ENCODE measurements around the gene COMP.

COMP gene

GRCh38 chr19:18751571-18751970, 39.5 kb downstream of the COMP start:
- H3K27me3 ChIP-seq (ENCODE audit: low read length) = no peaks in the 10 kb centered on the region
- H3K27ac ChIP-seq (ENCODE audit: low read depth, low read length) = no peak overlapping the region
- no peak overlapping the region for H3K4me2 ChIP-seq (ENCODE audit: low read depth, low read length, poor library complexity, severe bottlenecking)
- no peak overlapping the region for H3K4me3 ChIP-seq (ENCODE audit: insufficient read depth, low read length, poor library complexity, severe bottlenecking)
- no peaks in the 10 kb centered on the region for H3K79me2 ChIP-seq (ENCODE audit: insufficient read depth, low read length)
- H3K9me3 ChIP-seq (ENCODE audit: insufficient read depth, low read length) = no peaks in the 10 kb centered on the region
- no peak overlapping the region for H2AFZ ChIP-seq (ENCODE audit: low read depth, low read length, severe bottlenecking)
- H3K9ac ChIP-seq (ENCODE audit: low read length) = no peak overlapping the region
- no peaks in the 10 kb centered on the region for H3F3A ChIP-seq (ENCODE audit: insufficient read depth)
- no peaks in the 10 kb centered on the region for H4K20me1 ChIP-seq (ENCODE audit: low read depth, low read length)
- no peaks in the 10 kb centered on the region for H3K36me3 ChIP-seq (ENCODE audit: low read length)
- no peaks in the 10 kb centered on the region for H3K9me2 ChIP-seq (replicated peaks; ENCODE audit: insufficient read depth, low read length)
- TF ChIP-seq EZH2phosphoT487 (conservative IDR thresholded peaks at IDR 0.05; ENCODE audit: low read length) (no peak), CTCF (IDR thresholded peaks at IDR 0.05; ENCODE audit: insufficient read depth, low read length, poor library complexity, severe bottlenecking) (no peak)

- H2AFZ ChIP-seq (ENCODE audit: low read depth, low read length, severe bottlenecking) = no peak overlapping the region
- no peak overlapping the region for H3K27ac ChIP-seq (ENCODE audit: low read depth, low read length)
- H3K9me2 ChIP-seq (replicated peaks; ENCODE audit: insufficient read depth, low read length) = no peaks in the 10 kb centered on the region
- no peak overlapping the region for H3K9ac ChIP-seq (ENCODE audit: low read length)
- H3K9me3 ChIP-seq (ENCODE audit: insufficient read depth, low read length) = no peaks in the 10 kb centered on the region
- no peak overlapping the region for H3K4me3 ChIP-seq (ENCODE audit: insufficient read depth, low read length, poor library complexity, severe bottlenecking)
- no peak overlapping the region for H3K4me2 ChIP-seq (ENCODE audit: low read depth, low read length, poor library complexity, severe bottlenecking)
- no peaks in the 10 kb centered on the region for H3K36me3 ChIP-seq (ENCODE audit: low read length)
- H3K79me2 ChIP-seq (ENCODE audit: insufficient read depth, low read length) = no peaks in the 10 kb centered on the region
- TF ChIP-seq EZH2phosphoT487 (conservative IDR thresholded peaks at IDR 0.05; ENCODE audit: low read length) = no peak
- TF ChIP-seq CTCF (IDR thresholded peaks at IDR 0.05; ENCODE audit: insufficient read depth, low read length, poor library complexity, severe bottlenecking) = no peak
- no peaks in the 10 kb centered on the region for H3F3A ChIP-seq (ENCODE audit: insufficient read depth)
- no peaks in the 10 kb centered on the region for H4K20me1 ChIP-seq (ENCODE audit: low read depth, low read length)
- H3K27me3 ChIP-seq (ENCODE audit: low read length) = no peaks in the 10 kb centered on the region
These were observed 40.7 kb downstream of the COMP start for GRCh38 chr19:18750295-18750970.

GRCh38 chr19:18749362-18750231, 41.5 kb downstream of the COMP start:
- TF ChIP-seq CTCF (IDR thresholded peaks at IDR 0.05; ENCODE audit: insufficient read depth, low read length, poor library complexity, severe bottlenecking) (no peak), EZH2phosphoT487 (conservative IDR thresholded peaks at IDR 0.05; ENCODE audit: low read length) (no peak)
- H3K27me3 ChIP-seq (ENCODE audit: low read length) = no peaks in the 10 kb centered on the region
- H3K4me2 ChIP-seq (ENCODE audit: low read depth, low read length, poor library complexity, severe bottlenecking) = no peak overlapping the region
- no peak overlapping the region for H3K27ac ChIP-seq (ENCODE audit: low read depth, low read length)
- no peaks in the 10 kb centered on the region for H4K20me1 ChIP-seq (ENCODE audit: low read depth, low read length)
- no peak overlapping the region for H3K4me3 ChIP-seq (ENCODE audit: insufficient read depth, low read length, poor library complexity, severe bottlenecking)
- H3K9me2 ChIP-seq (replicated peaks; ENCODE audit: insufficient read depth, low read length) = no peaks in the 10 kb centered on the region
- H2AFZ ChIP-seq (ENCODE audit: low read depth, low read length, severe bottlenecking) = no peak overlapping the region
- H3K79me2 ChIP-seq (ENCODE audit: insufficient read depth, low read length) = no peaks in the 10 kb centered on the region
- no peaks in the 10 kb centered on the region for H3K9me3 ChIP-seq (ENCODE audit: insufficient read depth, low read length)
- no peaks in the 10 kb centered on the region for H3K36me3 ChIP-seq (ENCODE audit: low read length)
- H3K9ac ChIP-seq (ENCODE audit: low read length) = no peak overlapping the region
- H3F3A ChIP-seq (ENCODE audit: insufficient read depth) = no peaks in the 10 kb centered on the region
